ENCODE results near the gene CENPX. TPM values are rescaled to one million over a fixed set of nuclear protein-coding genes. Genes with fewer than 3 reads are reported as not detected.
A peak's percentile ranks its signal among the peaks of the same experiment; 100 is the strongest.

CENPX gene
- total RNA-seq, 1 donor from 2014 or later, result 22.8 TPM

DNA sequence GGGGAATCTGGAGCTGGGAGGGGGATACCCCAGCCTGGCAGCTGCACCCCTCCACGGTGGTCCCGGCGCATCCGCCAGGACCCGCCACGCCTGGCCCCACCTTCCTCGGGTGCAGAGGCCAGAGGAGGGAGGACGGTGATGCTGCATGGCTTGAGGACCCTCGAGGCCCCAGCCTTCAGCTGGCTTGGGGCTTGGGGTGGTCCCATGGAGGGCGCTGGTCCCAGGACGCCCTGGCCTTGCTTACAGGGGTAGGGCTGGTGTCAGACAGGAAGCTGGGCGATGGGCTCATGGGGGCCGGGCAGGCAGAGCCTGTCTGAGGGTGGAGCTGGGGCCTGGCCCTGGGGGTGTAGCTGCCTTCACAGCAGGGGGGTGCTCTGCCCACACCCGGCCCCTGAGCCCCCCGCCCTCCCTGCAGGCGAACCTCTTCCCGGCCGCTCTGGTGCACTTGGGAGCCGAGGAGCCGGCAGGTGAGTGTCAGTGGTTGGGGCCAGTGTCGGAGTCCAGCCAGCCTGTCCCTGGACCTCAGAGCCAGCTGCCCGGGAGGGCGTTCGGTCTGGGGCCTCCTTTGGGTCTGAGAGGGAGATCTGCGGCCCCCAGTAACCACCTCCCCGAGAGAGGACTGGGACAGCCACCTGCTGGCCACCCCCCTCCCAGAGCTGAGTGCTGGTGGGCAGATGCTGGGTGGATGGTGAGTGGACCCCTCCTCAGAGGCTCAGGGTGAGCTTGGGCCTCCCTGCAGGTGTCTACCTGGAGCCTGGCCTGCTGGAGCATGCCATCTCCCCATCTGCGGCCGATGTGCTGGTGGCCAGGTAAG is 6.4 kb downstream of the CENPX start:
- intact Hi-C loops (cut with DNase I), result no loop called here
- no peak for DNase-seq (ENCODE audit: low spot score)

DNA sequence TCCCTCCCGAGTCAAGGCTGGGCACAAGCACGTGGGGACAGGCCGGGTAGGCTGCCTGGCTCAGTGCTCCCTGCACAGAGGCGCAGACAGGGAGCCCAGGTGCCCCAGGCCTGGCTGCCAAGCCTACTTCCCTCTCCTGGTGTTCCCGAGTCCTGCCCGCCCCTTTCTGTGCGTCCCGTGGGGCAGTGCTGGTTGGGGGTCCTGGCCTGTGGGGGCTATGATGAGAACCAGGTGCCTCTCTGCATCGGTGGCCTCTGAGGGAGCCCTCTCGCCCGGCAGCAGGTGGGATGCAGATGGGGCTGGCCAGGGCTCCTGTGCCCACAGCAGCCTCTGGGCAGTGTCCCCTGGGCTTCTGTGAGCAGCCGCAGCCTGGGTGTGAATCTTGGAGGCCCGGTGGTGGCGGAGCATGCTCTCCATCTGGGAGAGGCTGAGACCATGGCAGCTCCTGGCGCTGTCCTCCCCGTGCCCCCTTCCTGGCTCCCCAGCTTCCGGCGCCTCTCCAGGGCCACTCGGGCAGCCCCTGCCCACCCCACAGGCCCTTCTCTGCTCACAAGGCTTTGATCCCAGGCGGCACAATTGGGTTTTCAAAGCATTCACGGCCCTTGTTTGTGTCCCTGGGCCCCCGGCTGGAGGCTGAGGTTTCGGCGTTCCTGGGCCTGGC is 7.2 kb downstream of the CENPX start:
- no peak for DNase-seq (ENCODE audit: low spot score)
- intact Hi-C loops (cut with DNase I), result no loop called here

DNA sequence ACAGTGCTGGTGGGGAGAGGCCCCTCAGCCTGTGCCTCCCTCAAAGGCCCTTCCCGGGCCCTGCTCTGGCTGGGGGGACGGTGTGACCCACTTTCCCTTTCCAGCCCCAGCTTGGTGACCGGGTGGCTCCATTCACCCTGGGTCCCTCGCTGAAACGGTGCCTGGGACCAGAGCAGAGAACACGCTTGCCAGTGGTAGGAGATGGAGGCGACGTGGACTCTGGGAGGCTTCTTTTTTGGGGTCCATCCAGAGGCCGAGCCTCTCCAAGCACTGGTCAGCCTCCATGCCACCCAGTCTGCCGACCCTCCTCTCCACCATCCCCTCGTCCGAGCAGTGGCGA is 7.7 kb downstream of the CENPX start:
- intact Hi-C loops (cut with DNase I), result no loop called here

DNA sequence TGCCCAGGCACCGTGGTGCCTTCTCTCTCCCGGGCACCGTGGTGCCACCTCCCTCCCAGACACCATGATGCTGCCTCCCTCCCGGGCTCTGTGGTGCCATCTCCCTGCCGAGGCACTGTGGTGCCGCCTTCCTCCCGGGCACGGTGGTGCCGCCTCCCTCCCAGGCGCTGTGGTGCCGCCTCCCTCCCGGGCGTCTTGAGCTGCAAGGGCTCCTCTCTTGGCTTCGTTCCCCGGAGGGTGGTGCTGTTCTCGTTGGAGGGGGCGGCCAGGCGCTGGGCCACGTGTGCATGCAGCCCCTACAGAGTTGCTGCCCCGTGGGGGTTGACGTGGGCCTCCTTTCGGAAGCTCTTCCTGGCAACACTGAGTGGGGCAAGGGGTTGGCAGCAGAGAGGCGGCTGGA is 8.2 kb downstream of the CENPX start:
- no peak for DNase-seq (ENCODE audit: low spot score)
- intact Hi-C loops (cut with DNase I), result no loop called here

More for the DNA sequence above, 7.7 kb downstream of the CENPX start:
- DNase-seq (ENCODE audit: low spot score), result no peak

DNA sequence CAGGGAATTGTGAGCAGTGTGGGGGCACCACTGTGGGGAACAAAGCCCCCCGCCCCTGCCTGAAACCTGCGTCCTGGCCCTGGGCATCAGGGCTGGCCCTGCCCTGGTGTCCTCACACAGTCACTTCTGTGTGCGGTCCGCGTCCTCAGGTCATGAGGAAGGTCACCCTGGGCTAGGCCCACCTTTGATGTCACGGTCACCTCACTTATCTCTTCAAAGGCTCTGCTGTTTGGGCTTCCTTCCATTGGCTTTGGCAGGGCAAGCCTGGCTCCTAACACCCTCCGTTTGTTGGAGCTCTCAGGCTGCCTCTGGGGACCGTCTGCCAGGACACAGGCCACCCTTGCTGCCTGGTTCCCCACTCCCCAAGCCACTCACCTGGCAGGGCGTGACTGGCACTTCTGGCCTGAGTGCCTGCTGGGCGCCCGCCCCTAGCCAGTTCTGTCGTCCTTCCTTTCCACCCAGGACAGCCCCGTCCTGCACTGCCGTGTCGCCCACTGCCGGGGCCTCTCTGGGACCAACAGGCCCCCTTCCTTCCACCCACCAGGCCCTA is 8.8 kb downstream of the CENPX start:
- DNase-seq (ENCODE audit: low spot score), result no peak
- intact Hi-C loops (cut with DNase I), result no loop called here

DNA sequence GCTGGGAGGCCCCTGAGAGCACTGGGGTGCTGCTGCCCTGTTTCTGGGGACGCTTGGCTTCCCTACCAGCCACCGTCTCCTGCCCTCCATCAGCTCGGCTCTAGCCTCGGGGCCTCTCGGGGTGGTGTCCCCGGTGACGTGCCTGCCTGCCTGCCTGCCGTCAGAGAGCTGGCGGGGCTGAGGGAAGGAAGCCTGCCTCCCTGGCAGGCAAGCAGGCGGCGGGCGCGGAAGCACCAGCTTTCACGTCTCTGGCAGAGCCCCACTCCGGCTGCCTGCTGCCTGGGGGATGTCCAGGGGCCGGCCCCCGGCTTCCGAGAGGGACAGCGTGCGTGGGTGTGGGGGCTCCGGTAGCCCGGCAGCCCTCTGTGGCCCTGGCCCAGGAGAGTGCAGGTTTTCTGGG is 9.3 kb downstream of the CENPX start:
- intact Hi-C loops (cut with DNase I), result no loop called here
- DNase-seq (ENCODE audit: low spot score), result peak; percentile 86

DNA sequence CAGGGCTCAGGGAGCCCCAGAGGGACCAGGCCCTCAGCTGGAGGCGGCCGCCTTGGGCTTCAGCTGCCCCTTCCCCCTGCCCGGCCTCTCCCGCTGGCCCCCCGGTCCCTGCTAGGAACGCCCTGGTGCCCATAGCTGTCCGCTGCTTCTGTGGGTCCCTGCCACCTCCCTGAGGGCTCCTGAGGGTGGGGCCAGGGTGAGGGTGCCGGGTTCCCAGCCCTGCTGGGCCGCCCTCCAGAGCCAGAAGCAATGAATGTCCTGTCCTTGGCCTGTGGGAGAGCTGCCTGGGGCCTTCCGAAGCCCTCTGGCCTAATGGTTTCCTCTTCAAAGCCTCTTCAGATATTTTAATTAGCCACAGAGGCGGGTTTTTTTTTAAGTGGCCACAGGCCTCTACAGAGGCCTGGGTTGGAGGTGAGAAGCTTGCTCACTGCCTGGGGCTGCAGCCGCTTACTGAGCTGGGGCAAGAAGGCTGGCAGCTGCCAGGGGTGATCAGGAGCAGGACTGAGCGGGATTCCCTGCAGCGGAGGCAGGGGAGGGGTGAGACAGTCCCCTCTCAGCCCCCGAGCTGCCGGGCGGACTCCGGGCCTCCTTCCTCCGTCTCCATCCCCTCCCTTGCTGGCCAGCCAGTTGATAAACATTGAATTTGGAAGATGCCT is 9.9 kb downstream of the CENPX start:
- intact Hi-C loops (cut with DNase I), result no loop called here
- DNase-seq (ENCODE audit: low spot score), result no peak

DNA sequence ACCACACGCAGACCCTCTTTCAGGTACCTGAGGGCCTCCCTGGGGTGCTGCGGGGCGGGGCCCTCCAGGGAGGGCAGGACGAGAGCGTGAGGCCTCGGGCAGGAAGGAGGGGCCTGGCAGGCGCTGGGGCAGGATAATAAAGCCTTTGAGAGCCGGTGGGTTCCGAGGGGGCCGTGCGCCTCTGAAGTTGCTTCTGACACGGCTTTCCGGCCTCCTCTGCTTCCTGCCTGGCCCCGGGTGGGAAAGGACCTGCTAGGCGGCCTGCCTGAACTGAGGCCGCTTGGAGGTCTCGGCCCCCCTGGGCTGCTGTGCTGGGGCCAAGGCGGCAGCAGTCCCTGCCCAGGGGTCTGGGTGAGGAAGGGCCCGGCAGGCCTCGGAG is 10.4 kb downstream of the CENPX start:
- DNase-seq (ENCODE audit: low spot score), result no peak
- intact Hi-C loops (cut with DNase I), result no loop called here

DNA sequence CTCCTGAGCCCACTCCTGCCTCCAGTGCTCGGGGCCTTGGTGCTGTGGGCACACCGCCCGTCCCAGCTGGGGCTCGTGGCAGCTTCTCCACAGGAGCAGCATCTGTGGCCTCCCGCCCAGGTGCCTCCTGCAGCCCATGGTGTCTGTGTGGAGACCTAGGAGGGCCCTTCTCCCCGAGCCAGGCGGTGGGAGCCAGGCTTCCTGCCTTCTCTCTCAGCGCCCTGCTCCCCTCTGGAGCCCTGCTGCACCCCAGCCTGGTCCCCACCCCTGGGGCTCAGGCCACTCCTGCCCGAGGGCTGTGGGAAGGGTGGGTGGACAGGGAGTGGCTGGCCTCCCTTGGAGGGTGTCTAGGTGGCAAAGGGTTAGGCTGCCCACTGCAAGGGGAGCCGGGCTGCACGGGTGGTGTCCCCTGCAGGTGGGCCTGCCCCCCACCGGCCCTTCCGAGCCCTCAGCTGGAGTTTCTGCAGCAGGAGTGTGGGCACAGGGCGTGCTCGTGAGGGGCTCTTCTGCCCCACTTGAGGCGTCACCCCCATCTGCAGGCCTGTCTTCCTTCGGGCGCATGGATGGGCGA is 11.0 kb downstream of the CENPX start:
- DNase-seq (ENCODE audit: low spot score), result no peak
- intact Hi-C loops (cut with DNase I), result no loop called here

DNA sequence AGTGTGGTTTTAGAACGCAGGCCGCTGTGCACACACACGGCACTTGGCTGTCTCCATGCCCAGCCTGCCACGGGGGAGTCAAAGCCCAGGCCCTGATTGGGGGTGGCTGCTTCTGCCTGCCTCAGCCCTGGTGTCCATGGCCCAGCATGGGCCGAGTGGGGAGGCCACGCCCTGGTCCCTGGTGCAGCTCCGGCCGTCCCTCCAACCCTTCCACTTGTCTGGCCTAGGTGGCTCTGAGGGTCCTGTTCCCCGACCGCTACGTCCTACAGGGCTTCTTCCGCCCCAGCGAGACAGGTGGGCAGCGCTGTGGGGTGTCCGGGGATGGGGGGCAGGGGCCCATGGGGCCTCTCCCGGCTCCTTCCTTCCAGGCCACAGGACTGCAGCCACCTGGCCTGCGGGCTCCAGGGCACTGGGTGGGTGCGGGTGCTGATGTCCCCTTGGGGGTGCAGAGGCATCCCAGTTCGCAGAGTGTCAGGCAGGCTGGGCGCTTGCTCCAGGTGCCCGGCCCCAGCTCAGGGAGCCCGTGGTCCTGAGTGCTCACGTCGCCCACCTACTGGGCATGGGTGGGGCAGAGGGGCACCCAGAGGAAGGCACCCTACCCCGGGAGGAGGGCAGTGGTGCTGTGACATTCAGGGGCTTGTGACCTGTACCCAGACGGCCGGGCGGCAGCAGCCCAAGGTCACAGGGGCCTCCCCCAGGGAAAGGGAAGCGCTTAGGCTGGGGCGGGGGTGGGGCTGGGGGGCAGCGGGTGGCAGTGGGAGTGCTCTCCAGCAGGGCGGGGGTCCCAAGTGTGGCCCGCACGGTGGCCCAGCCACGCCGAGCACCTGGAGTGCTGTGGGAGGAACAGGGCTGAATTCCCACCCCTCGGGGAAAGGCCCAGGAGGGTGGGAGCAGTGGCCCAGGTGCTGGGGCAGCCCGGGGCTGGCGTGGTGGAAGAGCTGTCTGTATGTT is 11.8 kb downstream of the CENPX start:
- intact Hi-C loops (cut with DNase I), result no loop called here
- DNase-seq (ENCODE audit: low spot score), result no peak

DNA sequence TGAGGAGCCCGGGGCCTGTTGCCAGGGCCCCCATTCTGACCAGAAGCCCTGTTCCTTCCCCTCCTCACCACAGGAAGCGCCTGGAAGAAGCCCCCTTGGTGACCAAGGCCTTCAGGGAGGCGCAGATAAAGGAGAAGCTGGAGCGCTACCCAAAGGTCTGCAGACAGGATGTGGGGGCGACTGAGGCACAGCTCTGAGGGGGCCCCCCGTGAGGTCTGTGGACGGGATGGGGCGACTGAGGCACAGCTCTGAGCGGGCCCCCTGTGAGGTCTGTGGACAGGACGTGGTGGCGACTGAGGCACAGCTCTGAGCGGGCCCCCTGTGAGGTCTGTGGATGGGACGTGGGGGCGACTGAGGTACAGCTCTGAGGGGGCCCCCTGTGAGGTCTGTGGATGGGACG is 13.3 kb downstream of the CENPX start:
- intact Hi-C loops (cut with DNase I), result no loop called here
- no peak for DNase-seq (ENCODE audit: low spot score)

DNA sequence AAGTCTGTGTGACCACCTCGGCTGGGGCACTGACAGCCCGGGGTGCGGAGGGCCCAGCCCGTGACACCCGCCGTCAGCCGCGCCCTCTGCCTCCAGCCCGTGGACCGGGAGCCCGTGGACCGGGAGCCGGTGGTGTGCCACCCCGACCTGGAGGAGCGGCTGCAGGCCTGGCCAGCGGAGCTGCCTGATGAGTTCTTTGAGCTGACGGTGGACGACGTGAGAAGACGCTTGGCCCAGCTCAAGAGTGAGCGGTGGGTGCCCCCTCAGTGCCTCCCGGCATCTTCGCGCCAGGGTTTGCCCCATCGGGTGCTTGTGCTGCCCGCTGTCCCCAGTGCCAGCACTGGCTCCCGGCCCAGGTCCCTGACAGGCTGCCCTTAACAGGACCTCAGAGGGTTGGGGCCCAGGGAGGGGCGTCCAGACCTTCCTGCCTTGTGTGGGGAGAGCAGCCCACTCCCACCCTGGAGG is 13.7 kb downstream of the CENPX start:
- DNase-seq (ENCODE audit: low spot score), result no peak
- intact Hi-C loops (cut with DNase I), result no loop called here

DNA sequence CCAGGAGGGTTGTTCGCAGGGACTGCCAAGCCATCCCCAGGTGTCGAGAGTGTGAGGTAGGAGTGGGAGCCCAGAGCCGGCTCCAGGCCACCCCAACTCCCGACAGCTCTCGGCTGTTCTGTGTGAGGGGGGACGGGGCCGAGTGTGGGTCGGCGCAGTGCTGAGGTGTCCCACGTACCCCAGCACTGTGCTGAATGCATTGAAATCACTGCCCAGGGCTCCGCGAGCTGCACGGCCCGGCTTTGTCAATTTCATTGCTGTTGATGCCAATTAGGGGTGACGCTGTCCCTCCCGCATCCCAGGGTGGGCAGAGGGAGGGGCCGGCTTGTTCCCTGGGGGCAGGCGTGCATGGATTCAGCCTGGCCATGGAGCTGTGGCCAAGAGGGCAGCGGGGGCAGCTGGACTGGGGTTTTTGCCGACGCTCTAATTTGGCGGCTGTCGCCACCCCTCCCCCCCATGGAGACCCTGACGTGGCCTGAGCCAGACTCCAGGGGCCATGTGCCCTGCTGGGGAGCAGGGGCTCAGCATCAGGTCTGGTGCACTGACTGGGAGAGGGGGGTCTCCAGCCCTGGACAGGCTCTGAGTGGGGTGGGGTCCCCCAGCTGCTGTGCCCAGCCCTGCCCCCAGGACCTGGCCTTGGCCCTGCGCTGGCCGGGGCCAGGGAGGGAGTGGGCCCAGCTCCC is 14.3 kb downstream of the CENPX start:
- intact Hi-C loops (cut with DNase I), result no loop called here
- DNase-seq (ENCODE audit: low spot score), result no peak

DNA sequence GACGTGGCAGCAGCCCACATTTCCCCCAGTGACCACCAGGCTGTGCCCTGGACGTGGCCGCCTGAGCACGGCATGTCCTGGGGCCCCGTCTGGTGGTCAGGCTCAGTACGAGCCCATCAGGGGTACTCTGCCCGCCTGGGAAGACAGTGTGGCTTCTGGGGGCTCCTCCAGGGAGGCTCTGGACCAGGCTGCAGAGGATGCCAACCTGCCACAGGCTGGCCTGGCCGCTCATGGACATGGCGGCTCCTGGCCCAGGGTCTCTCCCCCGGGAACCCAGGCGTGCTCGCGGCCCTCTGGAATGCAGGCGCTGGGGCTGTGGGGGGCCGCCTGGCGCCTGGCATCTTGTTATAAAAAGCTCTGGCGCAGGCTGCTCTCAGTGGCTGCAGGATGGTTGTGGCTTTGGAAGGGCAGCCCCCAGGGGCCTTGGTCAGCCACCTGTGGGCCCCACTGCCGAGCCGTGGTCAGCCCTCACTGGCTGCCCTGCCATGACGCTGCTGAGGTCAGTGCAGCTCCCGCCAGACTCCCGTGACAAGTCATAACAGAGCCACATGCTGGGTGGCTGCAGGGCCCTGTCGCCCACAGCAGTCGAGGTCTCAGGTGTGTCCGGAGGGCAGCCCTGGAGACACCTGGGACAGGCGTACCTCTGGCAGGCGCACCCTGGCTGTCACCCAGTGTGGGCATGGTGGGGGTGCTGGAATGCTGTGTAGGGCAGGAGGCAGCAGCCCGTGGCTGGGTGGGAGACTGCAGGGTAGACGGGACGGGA is 15.0 kb downstream of the CENPX start:
- intact Hi-C loops (cut with DNase I), result no loop called here

DNA sequence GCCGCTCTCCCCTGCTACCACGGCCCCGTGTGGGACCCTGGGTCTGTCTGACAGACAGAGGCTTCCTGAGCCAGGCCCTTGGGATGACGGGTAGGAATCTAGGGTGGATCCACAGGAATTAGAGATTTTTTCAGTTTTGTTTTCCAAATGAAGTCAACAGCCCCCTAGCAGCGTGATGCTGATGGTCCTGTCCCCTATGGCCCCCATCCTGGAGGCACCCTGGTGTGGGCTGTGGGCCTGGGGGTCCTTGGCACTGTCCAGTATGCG is 15.5 kb downstream of the CENPX start:
- intact Hi-C loops (cut with DNase I), result no loop called here

More for the DNA sequence above, 15.0 kb downstream of the CENPX start:
- no peak for DNase-seq (ENCODE audit: low spot score)

DNA sequence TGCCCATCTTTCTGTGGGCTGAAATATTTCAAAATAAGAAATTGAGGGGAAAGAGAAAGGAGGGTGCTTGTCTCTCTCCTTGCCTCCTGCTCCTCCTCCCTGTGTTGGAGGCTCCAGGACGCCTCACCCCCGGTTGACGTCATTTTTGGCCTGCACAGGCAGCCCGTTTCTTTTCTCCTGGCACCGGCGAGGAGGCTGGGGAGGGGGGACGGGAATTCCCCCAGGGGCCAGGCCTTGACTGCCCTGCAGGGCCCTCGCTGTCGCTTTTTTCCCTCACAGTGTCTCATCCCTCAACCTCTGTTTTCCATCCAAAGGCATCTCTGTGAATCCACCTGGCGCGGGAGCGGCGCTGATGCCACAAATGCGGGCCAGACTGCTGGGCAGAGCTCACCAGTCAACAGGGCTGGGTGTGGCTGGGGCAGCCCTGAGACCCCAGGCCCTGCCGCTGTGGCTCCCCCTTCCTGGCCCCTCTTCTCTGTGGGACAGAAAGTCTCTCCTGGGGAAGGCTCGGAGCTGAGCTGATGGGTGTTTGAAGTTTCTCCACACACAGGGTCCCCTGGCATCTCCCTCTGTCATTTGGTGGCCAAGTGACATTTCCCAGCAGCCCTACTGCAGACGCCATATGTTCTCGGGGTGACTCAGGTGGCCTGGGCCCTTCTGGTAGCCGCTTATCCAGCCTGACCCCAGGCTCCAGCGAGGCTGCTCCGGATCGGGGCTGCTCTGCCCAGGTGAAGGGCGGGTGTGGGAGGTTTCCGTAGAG is 16.0 kb downstream of the CENPX start:
- DNase-seq (ENCODE audit: low spot score), result no peak
- intact Hi-C loops (cut with DNase I), result no loop called here

More for the DNA sequence above, 15.5 kb downstream of the CENPX start:
- DNase-seq (ENCODE audit: low spot score), result no peak

DNA sequence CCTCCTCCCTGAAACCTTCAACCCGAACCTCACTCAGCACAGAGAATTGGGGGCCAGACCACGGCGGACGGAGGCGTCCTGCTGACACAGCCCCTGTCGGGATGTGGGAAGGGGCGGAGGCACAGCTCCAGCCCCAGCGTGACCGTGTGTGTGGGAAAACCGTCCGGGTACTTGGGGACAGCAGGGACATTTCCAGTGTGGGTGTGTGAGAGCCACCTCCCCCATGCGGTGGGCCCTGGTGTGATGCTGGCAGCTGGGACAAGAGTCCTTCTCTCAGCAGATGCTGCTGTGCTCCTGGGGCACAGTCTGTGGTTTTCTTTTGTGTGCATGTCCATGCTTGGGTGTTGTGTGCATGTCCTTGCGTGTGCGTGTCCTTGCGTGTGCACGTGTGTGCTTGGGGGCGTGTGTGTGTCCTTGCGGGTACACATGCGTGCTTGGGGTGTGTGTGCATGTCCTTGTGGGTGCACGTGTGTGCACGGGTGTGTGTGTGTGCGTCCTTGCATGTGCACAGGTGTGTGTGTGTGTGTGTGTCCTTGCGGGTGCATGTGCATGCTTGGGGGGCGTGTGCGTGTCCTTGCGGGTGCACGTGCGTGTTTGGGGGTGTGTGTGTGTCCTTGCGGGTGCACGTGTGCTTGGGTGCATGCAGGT is 16.9 kb downstream of the CENPX start:
- no peak for DNase-seq (ENCODE audit: low spot score)
- intact Hi-C loops (cut with DNase I), result no loop called here
